GM21423 (cell line): ENCODE measurements around the gene CTIF.
"Not testable (repeated sequence)": the region's sequence is repeated elsewhere in the genome, so short reads cannot be mapped to it uniquely, and the experiment has no call there.

Source experiments
- ATAC-seq: cut with Tn5 transposase; IDR thresholded peaks from one replicate; pipeline ENCODE4 v1.9.1; 2021; ENCODE audit warnings: mild to moderate bottlenecking, moderate library complexity; ENCODE audit not compliant: unreplicated experiment

The CTIF gene

DNA sequence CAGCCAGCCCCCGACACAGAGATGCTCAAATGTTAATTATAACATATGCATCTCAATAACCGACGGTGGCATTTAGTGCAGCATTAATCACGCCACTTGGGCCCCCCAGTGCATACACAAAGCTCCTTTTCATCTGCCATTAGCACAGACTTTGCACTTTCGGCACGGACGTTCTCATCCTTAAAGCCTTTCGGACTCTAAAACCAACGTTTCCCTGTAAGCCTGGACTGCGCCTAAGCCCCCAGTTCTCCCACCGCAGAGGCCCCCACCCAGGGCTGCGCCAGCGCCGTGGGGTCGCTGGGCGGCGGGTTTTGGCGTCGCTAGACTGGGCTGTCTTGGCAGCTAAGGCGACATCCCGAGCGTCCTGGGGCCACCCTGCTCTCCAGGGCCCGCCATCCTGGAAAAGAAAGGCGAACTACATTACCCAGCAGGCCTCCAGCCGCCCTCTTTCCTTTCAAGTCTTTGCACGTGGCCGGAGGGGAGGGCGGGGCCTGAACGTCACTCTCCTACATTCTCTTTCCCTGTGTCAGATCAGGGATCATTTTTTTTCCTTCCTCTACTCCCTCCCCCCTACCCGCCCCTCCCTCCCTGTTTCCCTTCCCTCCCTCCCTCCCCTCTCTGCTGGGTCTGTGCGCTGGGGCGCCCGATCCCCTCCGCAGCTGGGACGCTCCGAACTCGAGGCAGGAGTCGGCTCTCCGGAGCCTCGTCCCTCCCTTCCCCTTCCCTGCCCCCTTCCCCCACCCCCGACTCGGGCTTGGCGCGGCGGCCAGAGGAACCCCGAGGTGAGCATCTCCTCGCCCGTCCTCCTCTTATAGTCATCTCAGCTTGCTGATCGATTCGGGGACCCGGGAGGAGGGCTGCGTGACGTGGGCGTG is at the start of gene CTIF:
Gene CTIF, plus strand, starts transcription at position 501 of the 875 bp plus-strand sequence. CDS start 80,535 bp downstream, outside the sequence.
- ATAC-seq, result peak; percentile 81

DNA sequence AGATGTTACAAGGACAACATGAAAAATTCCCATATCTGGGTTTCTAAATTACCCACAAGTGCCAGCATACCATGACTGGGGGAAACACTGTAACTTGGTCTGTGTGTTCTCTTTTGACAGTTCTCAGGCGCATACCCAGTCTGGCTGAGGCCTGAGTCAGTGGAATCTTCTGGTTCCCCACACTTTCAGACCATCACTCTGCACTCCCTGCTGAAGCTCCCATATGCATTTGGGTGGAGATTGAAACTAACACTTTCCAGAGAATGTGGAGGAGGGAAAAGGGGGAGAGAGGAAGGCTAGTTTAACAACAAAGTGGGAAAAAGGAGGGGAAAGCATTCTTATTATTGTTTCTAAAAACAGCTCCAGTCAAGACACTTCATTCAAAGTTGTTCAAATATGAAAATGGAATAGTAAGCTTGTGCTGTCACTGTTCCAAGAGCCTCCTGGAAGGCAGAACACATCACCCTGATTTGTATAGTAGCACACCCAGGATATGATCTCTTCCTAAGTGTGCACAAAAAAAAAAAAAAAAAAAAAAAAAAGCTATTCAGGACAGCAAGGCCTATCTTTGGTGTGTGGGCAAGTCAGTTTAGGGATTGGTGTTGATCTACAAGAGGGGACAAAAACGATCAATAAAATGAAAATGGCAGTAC is 48.1 kb upstream of the CTIF start:
- no peak for ATAC-seq

DNA sequence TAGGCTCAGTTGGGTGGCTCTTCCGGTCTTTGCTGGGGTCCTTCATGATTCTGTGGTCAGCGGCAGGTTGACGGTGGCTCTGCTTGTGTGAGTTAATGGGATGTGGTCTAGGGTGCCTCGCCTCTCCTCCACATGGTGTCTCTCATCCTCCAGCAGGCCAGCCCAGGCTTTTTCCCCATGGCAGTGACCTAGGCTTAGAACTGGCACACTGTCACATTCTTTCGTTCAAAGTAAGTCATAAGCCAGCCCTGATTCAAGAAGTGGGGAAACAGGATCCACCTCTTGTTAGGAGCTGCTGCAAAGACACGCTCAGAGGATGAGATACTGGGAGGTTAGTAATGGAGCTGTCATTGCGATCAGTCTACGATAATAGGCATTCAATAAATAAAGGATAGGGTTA is 46.0 kb upstream of the CTIF start:
- ATAC-seq, result no peak

- no peak for ATAC-seq
Observed at GRCh38 chr18:48493434-48494230, 45.2 kb upstream of the CTIF start.

GRCh38 chr18:48497863-48498262 is 41.0 kb upstream of the CTIF start:
- no peak for ATAC-seq

GRCh38 chr18:48500517-48500916 is 38.3 kb upstream of the CTIF start:
- no peak for ATAC-seq

DNA sequence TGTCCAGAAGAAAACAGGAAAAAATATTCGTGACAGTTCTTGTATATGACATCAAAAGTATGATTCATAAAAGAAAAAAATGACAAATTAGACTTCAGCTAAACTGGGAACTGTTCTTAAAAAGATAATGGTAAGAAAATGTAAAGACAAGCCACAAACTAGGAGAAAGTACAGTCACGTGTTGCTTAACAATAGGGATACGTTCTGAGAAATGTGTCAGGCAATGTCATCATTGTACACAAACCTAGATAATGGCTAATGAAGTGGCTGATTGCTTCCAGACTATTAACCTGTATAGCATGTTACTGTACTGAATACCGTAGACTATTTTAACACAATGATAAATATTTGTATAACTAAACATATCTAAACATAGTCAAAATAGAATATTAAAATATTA is 35.9 kb upstream of the CTIF start:
- no peak for ATAC-seq

- no peak for ATAC-seq
Observed at GRCh38 chr18:48504819-48505218, 34.0 kb upstream of the CTIF start.

DNA sequence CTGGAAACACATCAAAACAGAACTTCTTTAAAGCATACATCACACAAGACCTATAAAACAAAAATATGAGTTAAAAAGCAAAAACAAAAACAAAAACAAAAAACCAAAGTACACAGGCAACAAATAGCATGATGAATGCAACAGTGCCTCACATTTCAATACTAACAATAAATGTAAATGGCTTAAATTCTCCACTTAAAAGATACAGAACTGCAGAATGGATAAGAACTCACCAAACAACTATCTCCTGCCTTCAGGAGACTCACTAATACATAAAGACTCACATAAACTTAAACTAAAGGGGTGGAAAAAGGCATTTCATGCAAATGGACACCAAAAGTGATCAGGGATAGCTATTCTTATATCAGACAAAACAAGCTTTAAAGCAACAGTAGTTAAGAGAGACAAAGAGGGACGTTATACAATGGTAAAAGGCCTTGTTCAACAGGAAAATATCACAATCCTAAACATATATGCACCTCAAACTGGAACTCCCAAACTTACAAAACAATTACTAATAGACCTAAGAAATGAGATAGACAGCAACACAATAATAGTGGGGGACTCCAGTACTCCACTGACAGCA is 31.8 kb upstream of the CTIF start:
- not testable (repeated sequence) for ATAC-seq

DNA sequence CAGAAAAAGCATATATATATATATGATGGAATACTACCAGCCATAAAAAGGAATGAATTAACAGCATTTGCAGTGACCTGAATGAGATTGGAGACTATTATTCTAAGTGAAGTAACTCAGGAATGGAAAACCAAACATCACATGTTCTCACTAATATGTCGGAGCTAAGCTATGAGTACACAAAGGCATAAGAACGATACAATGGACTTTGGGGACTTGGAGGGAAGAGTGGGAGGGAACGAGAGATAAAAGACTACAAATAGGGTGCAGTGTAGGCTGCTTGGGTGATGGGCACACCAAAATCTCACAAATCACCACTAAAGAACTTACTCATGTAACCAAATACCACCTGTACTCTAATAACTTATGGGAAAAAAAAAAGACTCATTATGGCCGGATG is 26.3 kb upstream of the CTIF start:
- not testable (repeated sequence) for ATAC-seq

DNA sequence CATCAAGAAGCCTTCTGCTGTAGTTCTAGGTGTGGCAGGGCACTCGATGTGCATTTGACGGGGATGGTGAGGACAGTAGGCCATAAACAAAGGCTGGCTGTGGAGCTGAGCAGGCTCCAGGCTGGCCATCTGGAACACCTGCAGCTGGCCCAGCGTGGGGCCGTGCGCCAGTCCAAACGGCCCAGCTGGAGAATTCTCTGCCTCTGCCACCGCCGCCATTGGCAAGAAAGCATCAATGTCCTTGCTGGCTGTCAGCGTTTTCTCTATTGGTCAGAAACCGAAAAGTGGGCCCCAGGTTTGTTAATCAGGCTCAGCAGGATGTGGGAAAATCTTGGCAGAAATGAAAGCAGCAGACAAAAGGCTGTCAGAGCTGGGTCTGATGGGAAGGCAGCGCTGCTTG is 24.0 kb upstream of the CTIF start:
- ATAC-seq, result no peak

DNA sequence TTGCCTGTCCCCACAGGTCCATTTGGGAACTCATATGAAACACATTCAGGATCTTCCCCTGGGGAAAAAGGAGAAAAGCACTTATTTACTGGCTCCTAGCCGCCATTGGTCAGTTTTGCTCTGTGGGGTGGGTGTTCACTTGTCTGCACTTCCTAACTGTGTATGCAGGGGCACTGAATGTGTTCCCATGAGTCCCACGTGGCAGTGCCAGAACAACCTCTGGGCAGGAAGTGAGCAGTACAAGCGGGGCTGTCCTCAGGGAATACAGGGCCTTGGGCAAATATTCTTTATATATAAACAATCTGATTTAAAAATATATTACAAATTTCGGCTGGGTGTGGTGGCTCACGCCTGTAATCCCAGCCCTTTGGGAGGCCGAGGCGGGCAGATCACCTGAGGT is 21.8 kb upstream of the CTIF start:
- ATAC-seq, result no peak

- ATAC-seq, result no peak
Observed at GRCh38 chr18:48519431-48520100, 19.3 kb upstream of the CTIF start.

DNA sequence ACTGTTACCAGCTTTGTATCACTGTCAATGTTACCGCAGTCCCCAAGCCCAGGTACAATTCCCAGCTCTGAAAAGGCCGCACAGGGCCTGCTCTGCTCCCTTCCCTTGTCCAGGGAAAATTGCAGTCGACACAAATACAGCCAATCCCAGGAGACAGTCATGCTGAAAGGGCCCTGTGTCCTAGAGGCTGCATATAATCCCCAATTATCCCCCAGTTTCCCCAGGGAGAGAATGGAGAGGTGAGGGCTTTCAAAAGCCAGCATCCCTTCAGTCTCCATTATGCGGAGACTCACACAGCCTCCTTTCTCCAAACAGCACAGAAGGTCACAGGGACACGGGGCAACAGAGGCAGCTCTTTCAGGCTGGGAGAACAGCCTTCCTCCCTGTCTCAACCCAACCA is 17.1 kb upstream of the CTIF start:
- no peak for ATAC-seq

- ATAC-seq, result no peak
Observed at GRCh38 chr18:48525671-48526070, 13.2 kb upstream of the CTIF start.

DNA sequence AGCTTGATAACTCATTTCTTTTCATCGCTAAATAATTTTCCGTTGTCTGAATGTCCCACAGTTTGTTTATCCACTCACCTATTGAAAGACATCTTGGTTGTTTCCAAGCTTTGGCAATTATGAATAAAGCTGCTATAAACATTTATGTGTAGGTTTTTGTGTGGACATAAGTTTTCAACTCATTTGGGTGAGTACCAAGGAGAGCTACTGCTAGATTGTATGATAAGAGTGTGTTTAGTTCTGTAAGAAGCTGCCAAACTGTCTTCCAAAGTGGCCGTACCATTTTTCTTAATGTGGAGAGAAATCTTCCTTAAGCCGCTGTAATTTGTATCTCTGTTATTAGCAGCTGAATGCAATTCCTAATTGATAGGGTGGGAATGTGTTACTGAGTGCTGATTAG is 11.4 kb upstream of the CTIF start:
- no peak for ATAC-seq

DNA sequence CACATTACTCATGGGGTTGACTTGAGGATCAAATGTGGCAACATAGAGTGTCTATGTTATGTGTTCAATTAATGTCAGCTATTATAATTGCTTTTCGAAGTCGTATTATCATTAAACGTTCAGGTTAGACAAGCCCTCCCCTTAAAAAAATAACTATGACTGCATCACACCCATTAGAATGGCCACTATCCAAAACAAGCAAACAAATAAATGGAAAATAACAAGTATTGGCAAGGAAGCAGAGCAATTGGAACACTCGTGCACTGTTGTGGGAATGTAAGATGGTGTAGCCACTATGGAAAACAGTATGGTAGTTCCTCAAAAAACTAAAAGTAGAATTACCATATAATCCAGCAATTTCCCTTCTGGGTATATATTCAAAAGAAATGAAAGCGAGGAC is 10.0 kb upstream of the CTIF start:
- ATAC-seq, result no peak

DNA sequence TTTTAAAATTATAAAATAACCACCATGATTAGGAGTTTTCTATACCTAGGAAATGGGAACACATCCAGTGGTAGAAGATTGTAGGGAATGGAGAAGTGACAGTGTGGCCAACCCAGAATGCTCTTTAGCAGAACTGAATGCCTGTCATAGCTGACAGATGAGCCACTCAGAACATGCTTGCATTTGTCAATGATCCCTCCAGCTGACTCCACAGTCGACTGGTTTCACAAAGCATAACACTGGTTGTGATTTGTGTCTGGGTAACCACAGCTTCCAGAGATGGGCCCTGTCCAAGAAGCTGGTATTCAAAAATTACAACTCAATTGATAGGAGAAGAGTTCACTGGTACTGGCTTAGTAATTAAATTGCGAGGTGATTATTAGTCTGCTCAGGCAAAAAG is 9.0 kb upstream of the CTIF start:
- ATAC-seq, result no peak

DNA sequence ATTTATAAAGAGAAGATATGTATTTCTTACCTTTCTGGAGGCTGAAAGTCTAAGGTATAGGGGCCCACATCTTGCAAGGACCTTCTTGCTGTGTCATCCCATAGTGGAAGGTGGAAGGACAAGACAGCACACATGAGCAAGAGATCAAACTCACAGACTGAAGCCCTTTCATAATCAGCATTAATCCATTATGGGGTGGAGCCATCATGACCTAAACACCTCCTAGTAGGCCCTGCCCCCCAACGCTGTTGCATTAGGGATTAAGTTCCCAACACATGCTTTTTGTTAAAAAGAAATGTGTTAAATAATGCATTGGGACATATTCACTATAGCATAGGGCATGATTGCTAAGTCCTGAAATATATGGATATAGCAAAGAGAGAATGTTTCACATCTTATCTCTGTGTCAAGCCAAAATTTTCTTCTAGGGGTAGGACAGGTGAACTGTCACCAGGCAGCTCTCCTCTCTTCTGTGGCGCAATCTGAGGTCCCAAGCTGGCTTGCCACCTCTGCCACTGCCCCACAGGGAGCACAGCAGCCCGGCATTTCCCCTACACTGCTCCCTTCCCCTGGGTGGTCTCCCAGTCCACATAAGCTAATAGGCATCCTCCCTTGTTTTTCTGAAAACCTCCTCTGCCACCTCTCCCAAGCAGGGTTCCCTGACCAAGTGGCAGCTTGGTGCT is 8.3 kb upstream of the CTIF start:
- ATAC-seq, result no peak

- no peak for ATAC-seq
Observed at GRCh38 chr18:48531082-48531403, 7.8 kb upstream of the CTIF start.
